IMR-90 (cell line): ENCODE data around the gene IRF6. TPM values are rescaled to one million over a fixed set of nuclear protein-coding genes. Genes with fewer than 3 reads are reported as not detected.

Source experiments
- ATAC-seq: fragments of 200-7000 bp; cut with Tn5 transposase; 2 replicates; pipeline ENCODE4 v1.9.1; 2020; ENCODE audit warnings: low read depth, mild to moderate bottlenecking, moderate library complexity
- BruUV-seq: library from RNA; stranded (reverse); fragments of 400-500 nt; replicated peaks from 2 replicates; lab custom pipeline; 2021; lab: Mats Ljungman, UMichigan
- CTCF ChIA-PET: fragments of 300-600 bp; formaldehyde crosslinking; extraction: SDS; loops from one replicate; lab custom pipeline; 2021; ENCODE audit warnings: antibody characterized with exemption; lab: Yijun Ruan, JAX
- POLR2A ChIA-PET: fragments of 300-600 bp; sonication (Branson Sonifier 250); formaldehyde crosslinking; loops from one replicate; lab custom pipeline; 2022; ENCODE audit warnings: antibody characterized with exemption; ENCODE audit not compliant: unreplicated experiment; lab: Charles Lee
- DNase-seq: peaks from one replicate; pipeline ENCODE4 v3.0.0; 2013
- H2AFZ ChIP-seq: replicated peaks from 2 replicates; pipeline ENCODE3; 2013; ENCODE audit warnings: low read length, mild to moderate bottlenecking; ENCODE audit not compliant: poor library complexity
- H2AK5ac ChIP-seq: 2 replicates; pipeline ENCODE4 v1.6.1; 2013; ENCODE audit warnings: low read depth, low read length, inconsistent platforms
- H2AK9ac ChIP-seq: replicated peaks from 2 replicates; pipeline ENCODE3; 2013; ENCODE audit warnings: mild to moderate bottlenecking, low read depth, low read length, moderate library complexity; ENCODE audit not compliant: poor library complexity
- H2BK120ac ChIP-seq: 2 replicates; pipeline ENCODE4 v1.6.1; 2013; ENCODE audit warnings: low read depth, low read length, inconsistent platforms
- H2BK15ac ChIP-seq: 3 replicates; pipeline ENCODE4 v1.6.1; 2013; ENCODE audit warnings: low read depth, low read length, inconsistent platforms
- H2BK20ac ChIP-seq: 2 replicates; pipeline ENCODE4 v1.6.1; 2013; ENCODE audit warnings: low read depth, mild to moderate bottlenecking, inconsistent platforms, low read length, moderate library complexity
- H2BK5ac ChIP-seq: 2 replicates; pipeline ENCODE4 v1.6.1; 2013; ENCODE audit warnings: mild to moderate bottlenecking, low read depth, low read length, inconsistent platforms; ENCODE audit not compliant: poor library complexity, severe bottlenecking
- H3K14ac ChIP-seq: replicated peaks from 2 replicates; pipeline ENCODE4 v1.6.1; 2013; ENCODE audit warnings: low read depth, low read length, inconsistent platforms
- H3K18ac ChIP-seq: 2 replicates; pipeline ENCODE4 v1.6.1; 2013; ENCODE audit warnings: low read depth, low read length, control low read depth
- H3K23ac ChIP-seq: 2 replicates; pipeline ENCODE4 v1.6.1; 2013; ENCODE audit warnings: low read depth, low read length, inconsistent platforms
- H3K27ac ChIP-seq: 2 replicates; pipeline ENCODE4 v1.5.1; 2013; ENCODE audit warnings: mild to moderate bottlenecking, control low read depth, low read length; ENCODE audit not compliant: insufficient read depth
- H3K27me3 ChIP-seq: 2 replicates; pipeline ENCODE4 v1.6.1; 2013; ENCODE audit warnings: low read length; ENCODE audit not compliant: control insufficient read depth, insufficient read depth
- H3K36me3 ChIP-seq: 2 replicates; pipeline ENCODE4 v1.6.1; 2013; ENCODE audit warnings: low read length, mixed read lengths; ENCODE audit not compliant: control insufficient read depth, insufficient read depth
- H3K4ac ChIP-seq: 2 replicates; pipeline ENCODE4 v1.6.1; 2013; ENCODE audit warnings: low read depth, low read length, inconsistent platforms
- H3K4me1 ChIP-seq: 2 replicates; pipeline ENCODE4 v1.6.1; 2013; ENCODE audit warnings: low read length, mixed read lengths; ENCODE audit not compliant: control insufficient read depth, insufficient read depth
- H3K4me2 ChIP-seq: 2 replicates; pipeline ENCODE4 v1.6.1; 2013; ENCODE audit warnings: low read depth, mild to moderate bottlenecking, control low read depth, low read length, moderate library complexity
- H3K4me3 ChIP-seq: 2 replicates; pipeline ENCODE4 v1.5.1; 2013; ENCODE audit warnings: low read depth, mild to moderate bottlenecking, control low read depth, low read length, moderate library complexity; ENCODE audit not compliant: insufficient read depth
- H3K56ac ChIP-seq: 2 replicates; pipeline ENCODE4 v1.6.1; 2013; ENCODE audit warnings: low read length, inconsistent platforms; ENCODE audit not compliant: insufficient read depth; ENCODE audit errors: extremely low read depth
- H3K79me1 ChIP-seq, 2 experiments: 2 replicates each; pipeline ENCODE4 v1.6.1; 2013; ENCODE audit warnings: low read length in 2 of 2, inconsistent platforms in 1 of 2, low read depth in 1 of 2
- H3K9ac ChIP-seq: 2 replicates; pipeline ENCODE4 v1.6.1; 2013; ENCODE audit warnings: low read depth, low read length, control low read depth
- H3K9me1 ChIP-seq: 2 replicates; pipeline ENCODE4 v1.6.1; 2013; ENCODE audit warnings: low read length, inconsistent platforms; ENCODE audit not compliant: insufficient read depth
- H3K9me3 ChIP-seq: 2 replicates; pipeline ENCODE4 v1.6.1; 2013; ENCODE audit warnings: low read length; ENCODE audit not compliant: control insufficient read depth, insufficient read depth
- H4K20me1 ChIP-seq: 2 replicates; pipeline ENCODE4 v1.6.1; 2013; ENCODE audit warnings: low read length, inconsistent platforms; ENCODE audit not compliant: insufficient read depth
- H4K5ac ChIP-seq: 2 replicates; pipeline ENCODE4 v1.6.1; 2013; ENCODE audit warnings: mild to moderate bottlenecking, low read depth, low read length, control low read depth
- H4K8ac ChIP-seq, 2 experiments: 2 replicates each; pipeline ENCODE4 v1.6.1; 2013; ENCODE audit warnings: low read depth in 2 of 2, low read length in 2 of 2, control low read depth in 1 of 2, inconsistent platforms in 1 of 2
- H4K91ac ChIP-seq: 2 replicates; pipeline ENCODE4 v1.6.1; 2013; ENCODE audit warnings: low read depth, low read length, inconsistent platforms; ENCODE audit not compliant: insufficient read depth
- MAZ ChIP-seq: IDR thresholded peaks from 2 replicates; pipeline ENCODE4 v1.6.1; 2012; ENCODE audit warnings: low read depth, mild to moderate bottlenecking, low read length, improper control_type of control experiment, moderate library complexity, borderline replicate concordance
- NFE2L2 ChIP-seq: fragments of 150-350 bp; IDR thresholded peaks from 2 replicates; pipeline ENCODE4 v1.6.1; 2016; ENCODE audit warnings: low read depth, mild to moderate bottlenecking, low read length
- WGBS, 2 experiments: methylation state at CpG; one replicate each; pipeline versions ENCODE4 v1.1.5 to v1.1.7; 2013; ENCODE audit warnings: missing lambda C conversion rate in 2 of 2; ENCODE audit not compliant: insufficient read length in 1 of 2; ENCODE audit errors: extremely low coverage in 2 of 2; 5-methylcytosine and 5-hydroxymethylcytosine counted together
- dilution Hi-C: fragments of 300-500 bp; cut with HindIII; formaldehyde crosslinking; loops from one replicate; pipeline ENCODE4 v1.14.3; 2018; ENCODE audit warnings: low sequenced_read_pairs; ENCODE audit not compliant: unreplicated experiment
- in situ Hi-C: fragments of 300-500 bp; cut with MboI; formaldehyde crosslinking; loops from 3 replicates; pipeline ENCODE4 v1.14.3; 2019; ENCODE audit warnings: low sequenced_read_pairs, inconsistent platforms, mixed read lengths
- intact Hi-C: fragments of 100-400 bp; cut with micrococcal nuclease; formaldehyde crosslinking; loops from 2 replicates; pipeline ENCODE4 v1.10.0; 2022
- polyA plus RNA-seq, 3 experiments: library from polyadenylated mRNA; depleted of rRNA; stranded (reverse); fragments of >200 nt; gene quantifications; 2 replicates each; pipeline ENCODE4 v1.2.3, GENCODE V29; 2012; ENCODE audit warnings: low replicate concordance in 1 of 3
- total RNA-seq: library from RNA; depleted of rRNA; stranded (reverse); fragments of >200 nt; gene quantifications from 2 replicates; pipeline ENCODE4 v1.2.3, GENCODE V29; 2012

The IRF6 gene
- total and polyA plus RNA-seq, 2 of the 4 experiments (the other 2 are of a cell fraction), result 1.2 to 2.9 TPM

GRCh38 chr1:209855006-209855405, 49.1 kb upstream of the IRF6 start:
- H3K36me3 ChIP-seq, result peaks cover 17% of the 10 kb centered on the region
- H4K8ac ChIP-seq, result no peak overlapping the region
- ChIA-PET POLR2A (no interaction called here), CTCF (interaction anchor here (0.8 kb wide), 1 partner anchor 134 kb away, joined by 3 read pairs; no protein-coding TSS in a partner anchor)
- H3K9me3 ChIP-seq, result no peaks in the 10 kb centered on the region
- no peak overlapping the region for H3K27ac ChIP-seq
- H3K9me1 ChIP-seq, result peaks cover 5% of the 10 kb centered on the region; the same call in 1 of the 2 replicates
- no peak overlapping the region for H2BK15ac ChIP-seq
- no peak overlapping the region for H3K14ac ChIP-seq
- dilution Hi-C loops (no loop called here), in situ Hi-C loops (loop anchor here (25.0 kb wide), 1 partner anchor 457 kb away; no protein-coding TSS in a partner anchor), intact Hi-C loops (no loop called here)
- no peak overlapping the region for H3K4me3 ChIP-seq
- peaks cover 0 to 15% of the 10 kb centered on the region in 2 experiments; a peak in 3 of 4 replicates for H3K79me1 ChIP-seq
- no peak overlapping the region for H3K4me2 ChIP-seq
- no peaks in the 10 kb centered on the region for H4K20me1 ChIP-seq
- H2AK5ac ChIP-seq, result no peak overlapping the region
- no peak overlapping the region for H3K56ac ChIP-seq
- H3K23ac ChIP-seq, result no peak overlapping the region
- no peak overlapping the region for H3K18ac ChIP-seq
- no peak overlapping the region for H3K4ac ChIP-seq
- no peaks in the 10 kb centered on the region for H3K4me1 ChIP-seq
- DNase-seq (no peak), ATAC-seq (no peak)
- no peak overlapping the region for H4K5ac ChIP-seq
- H4K91ac ChIP-seq, result no peak overlapping the region
- H2AFZ ChIP-seq, result no peak overlapping the region
- no peak overlapping the region for H3K9ac ChIP-seq
- H2BK5ac ChIP-seq, result no peak overlapping the region
- H3K27me3 ChIP-seq, result no peaks in the 10 kb centered on the region
- WGBS, 2 experiments, result 95% methylated on average over 5 of the region's 8 CpGs; no CpG with 5 or more reads in 1 of the 2 experiments
- no peak overlapping the region for H2BK20ac ChIP-seq
- no TSS peak for BruUV-seq
- TF ChIP-seq MAZ (no peak), NFE2L2 (no peak)
- no peak overlapping the region for H2BK120ac ChIP-seq
- no peak overlapping the region for H2AK9ac ChIP-seq
